CD4-positive, alpha-beta memory T cell (primary cell): ENCODE data around the gene CDRT15. TPM values are rescaled to one million over a fixed set of nuclear protein-coding genes. Genes with fewer than 3 reads are reported as not detected.
"Not testable (repeated sequence)": the region's sequence is repeated elsewhere in the genome, so short reads cannot be mapped to it uniquely, and the experiment has no call there.

Experiments
- CTCF ChIA-PET: fragments of 350-600 bp; sonication (Branson Sonifier 250); formaldehyde crosslinking; loops from one replicate; lab custom pipeline; 2021; ENCODE audit warnings: inconsistent platforms; ENCODE audit not compliant: partially characterized antibody; lab: Charles Lee
- POLR2A ChIA-PET: fragments of 350-600 bp; sonication (Branson Sonifier 250); formaldehyde crosslinking; loops from one replicate; lab custom pipeline; 2021; ENCODE audit not compliant: partially characterized antibody; lab: Charles Lee
- DNase-seq, 5 donors: peaks; one replicate each; pipeline versions ENCODE4 v3.0.0 to v3.0.0-alpha.2; 2020 to 2022; ENCODE audit warnings: mixed read lengths in 1 of 5
- H3K27ac ChIP-seq: one replicate; pipeline ENCODE4 v1.7.0; 2013; ENCODE audit warnings: low read depth, low read length
- H3K27me3 ChIP-seq: 2 replicates; pipeline ENCODE4 v1.7.0; 2013; ENCODE audit warnings: mild to moderate bottlenecking, low read length, moderate library complexity; ENCODE audit not compliant: insufficient read depth
- H3K36me3 ChIP-seq: 2 replicates; pipeline ENCODE4 v1.7.0; 2013; ENCODE audit warnings: mild to moderate bottlenecking, low read length, moderate library complexity; ENCODE audit not compliant: insufficient read depth
- H3K4me1 ChIP-seq: 2 replicates; pipeline ENCODE4 v1.7.0; 2013; ENCODE audit warnings: mild to moderate bottlenecking, low read length, moderate library complexity; ENCODE audit not compliant: insufficient read depth
- H3K4me3 ChIP-seq, 2 donors: one replicate each; pipeline ENCODE4 v1.7.0; 2013; ENCODE audit warnings: low read length in 2 of 2, mild to moderate bottlenecking in 1 of 2
- H3K9me3 ChIP-seq, 2 donors: one replicate each; pipeline ENCODE4 v1.7.0; 2013; ENCODE audit warnings: low read length in 2 of 2, control low read depth in 1 of 2; ENCODE audit not compliant: control insufficient read depth in 1 of 2
- H3K27ac Mint-ChIP-seq, 7 donors: one replicate each; pipeline ENCODE4 v1.8.0; 2020 to 2021; ENCODE audit warnings: mixed read lengths in 7 of 7, mild to moderate bottlenecking in 6 of 7, inconsistent platforms in 3 of 7, moderate library complexity in 3 of 7
- H3K27me3 Mint-ChIP-seq, 2 donors: one replicate each; pipeline ENCODE4 v1.8.0; 2020 to 2021; ENCODE audit warnings: mixed read lengths in 2 of 2
- H3K36me3 Mint-ChIP-seq, 2 donors: one replicate each; pipeline ENCODE4 v1.8.0; 2020 to 2021; ENCODE audit warnings: mixed read lengths in 2 of 2, inconsistent platforms in 1 of 2, mild to moderate bottlenecking in 1 of 2
- H3K4me1 Mint-ChIP-seq, 4 donors: one replicate each; pipeline ENCODE4 v1.8.0; 2020 to 2021; ENCODE audit warnings: mixed read lengths in 4 of 4, mild to moderate bottlenecking in 1 of 4
- H3K4me3 Mint-ChIP-seq, 8 donors: one replicate each; pipeline ENCODE4 v1.8.0; 2020 to 2021; ENCODE audit warnings: mixed read lengths in 8 of 8, mild to moderate bottlenecking in 7 of 8, moderate library complexity in 6 of 8, inconsistent platforms in 3 of 8
- H3K9me3 Mint-ChIP-seq, 8 donors: one replicate each; pipeline ENCODE4 v1.8.0; 2020 to 2021; ENCODE audit warnings: mixed read lengths in 8 of 8, mild to moderate bottlenecking in 5 of 8, inconsistent platforms in 3 of 8, moderate library complexity in 1 of 8
- intact Hi-C: fragments of 100-400 bp; cut with micrococcal nuclease; formaldehyde crosslinking; loops from one replicate; pipeline ENCODE4 v1.15.1; 2023
- polyA plus RNA-seq, 2 donors: library from polyadenylated mRNA; unstranded; fragments of 300-500 nt; fragmentation: Illumina TruSeq; gene quantifications; one replicate each; pipeline ENCODE4 v1.2.3, GENCODE V29; 2021
- total RNA-seq, 2 experiments: library from RNA; stranded (reverse); gene quantifications; one replicate each; pipeline ENCODE4 v1.2.3, GENCODE V29; 2021

CDRT15 gene
- total and polyA plus RNA-seq, 4 experiments from 2014 or later = not detected

GRCh38 chr17:14196377-14196997, 40.2 kb downstream of the CDRT15 start:
- Mint-ChIP-seq H3K27ac (peak overlapping the region; percentile 87 to 96 (median 92)), H3K4me3 (peak overlapping the region; percentile 67 to 91 (median 78)), H3K9me3 (peaks cover 0 to 2% (median 0%) of the 10 kb centered on the region in 8 donors), H3K27me3 (no peaks in the 10 kb centered on the region), H3K36me3 (no peaks in the 10 kb centered on the region), H3K4me1 (peaks cover 74 to 95% (median 83%) of the 10 kb centered on the region in 4 donors)
- Histone ChIP-seq H3K36me3 (no peaks in the 10 kb centered on the region), H3K4me3 (peak overlapping the region in 1 of 2 donors; percentile 32), H3K4me1 (peaks cover 90% of the 10 kb centered on the region), H3K27ac (peak overlapping the region; percentile 35), H3K9me3 (no peaks in the 10 kb centered on the region), H3K27me3 (no peaks in the 10 kb centered on the region)
- CTCF ChIA-PET = interaction anchor here (0.7 to 7.9 kb wide), 6 partner anchors 10 to 233 kb away, joined by 3 to 59 read pairs (median 5); partner anchors contain the start of gene HS3ST3B1
- POLR2A ChIA-PET = interaction anchor here (1.0 to 8.0 kb wide), 6 partner anchors 10 to 232 kb away, joined by 3 to 144 read pairs (median 4); partner anchors contain the start of genes COX10 and HS3ST3B1
- peak in 3 of 5 donors; percentile 37 to 43 (median 42) for DNase-seq
- intact Hi-C loops = no loop called here

DNA sequence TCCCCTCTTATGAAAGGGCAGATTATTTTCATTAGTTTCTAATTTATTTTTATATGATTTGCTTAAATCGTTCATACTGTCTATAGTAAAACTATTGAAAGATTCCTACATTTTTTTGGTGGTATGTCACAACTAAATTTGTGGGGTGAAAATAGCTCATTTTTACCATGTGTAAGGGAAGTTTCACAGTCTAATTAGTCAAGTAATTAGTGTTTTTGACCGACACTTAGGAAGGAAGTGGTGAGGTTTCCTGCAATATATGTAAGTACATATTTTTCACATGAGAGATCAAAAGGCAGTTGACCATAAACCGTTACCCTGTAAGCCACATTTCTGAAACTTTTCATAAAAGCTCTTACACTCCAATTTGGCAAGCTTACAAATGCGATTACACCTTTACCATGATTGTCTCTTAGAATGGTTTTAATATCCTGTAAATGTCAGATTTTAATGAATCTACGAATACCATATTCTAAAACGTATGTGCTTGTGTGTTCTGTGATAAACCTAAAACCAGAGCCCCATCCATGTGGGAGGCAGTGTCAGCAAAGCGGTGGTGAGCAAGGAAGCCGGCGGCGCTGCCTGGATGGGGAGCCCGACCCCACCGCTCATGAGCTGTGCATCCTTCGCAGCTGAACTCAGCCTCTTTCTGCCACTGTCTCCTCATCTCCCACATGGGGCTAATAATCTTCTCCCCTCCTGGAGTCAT, 43.9 kb downstream of the CDRT15 start:
- H3K36me3 ChIP-seq, H3K27me3 ChIP-seq, H3K9me3 ChIP-seq, CTCF ChIA-PET, POLR2A ChIA-PET, H3K9me3 Mint-ChIP-seq, H3K27me3 Mint-ChIP-seq, H3K36me3 Mint-ChIP-seq, intact Hi-C loops: not testable (repeated sequence)
- Mint-ChIP-seq H3K27ac (peak overlapping the region; percentile 85 to 94 (median 91)), H3K4me3 (peak overlapping the region in 7 of 8 donors; percentile 70 to 85 (median 78)), H3K4me1 (peaks cover 56 to 82% (median 70%) of the 10 kb centered on the region in 4 donors)
- Histone ChIP-seq H3K27ac (peak overlapping the region; percentile 15), H3K4me1 (peaks cover 74% of the 10 kb centered on the region), H3K4me3 (peak overlapping the region in 1 of 2 donors; percentile 28)
- peak in 1 of 5 donors; percentile 40 for DNase-seq

- H3K36me3 Mint-ChIP-seq, POLR2A ChIA-PET, intact Hi-C loops, DNase-seq, H3K27ac ChIP-seq, H3K9me3 Mint-ChIP-seq, H3K36me3 ChIP-seq, CTCF ChIA-PET, H3K4me3 ChIP-seq, H3K9me3 ChIP-seq, H3K27me3 Mint-ChIP-seq, H3K27me3 ChIP-seq: not testable (repeated sequence)
- H3K4me1 ChIP-seq = peaks cover 66% of the 10 kb centered on the region
- Mint-ChIP-seq H3K27ac (peak overlapping the region; percentile 60 to 91 (median 87)), H3K4me1 (peaks cover 48 to 77% (median 62%) of the 10 kb centered on the region in 4 donors), H3K4me3 (peak overlapping the region in 7 of 8 donors; percentile 31 to 81 (median 61))
These were observed 44.6 kb downstream of the CDRT15 start for GRCh38 chr17:14192039-14192438.

- H3K36me3 ChIP-seq, H3K27me3 ChIP-seq, H3K9me3 ChIP-seq, H3K36me3 Mint-ChIP-seq, POLR2A ChIA-PET, intact Hi-C loops, DNase-seq, H3K27ac ChIP-seq, H3K4me3 ChIP-seq, H3K27me3 Mint-ChIP-seq, CTCF ChIA-PET, H3K9me3 Mint-ChIP-seq: not testable (repeated sequence)
- H3K4me1 ChIP-seq = peaks cover 61% of the 10 kb centered on the region
- Mint-ChIP-seq H3K27ac (peak overlapping the region in 5 of 7 donors; percentile 42 to 85 (median 68)), H3K4me3 (peak overlapping the region in 2 of 8 donors; percentile 66), H3K4me1 (peaks cover 45 to 77% (median 59%) of the 10 kb centered on the region in 4 donors)
These were observed 45.2 kb downstream of the CDRT15 start for GRCh38 chr17:14191469-14191868.

DNA sequence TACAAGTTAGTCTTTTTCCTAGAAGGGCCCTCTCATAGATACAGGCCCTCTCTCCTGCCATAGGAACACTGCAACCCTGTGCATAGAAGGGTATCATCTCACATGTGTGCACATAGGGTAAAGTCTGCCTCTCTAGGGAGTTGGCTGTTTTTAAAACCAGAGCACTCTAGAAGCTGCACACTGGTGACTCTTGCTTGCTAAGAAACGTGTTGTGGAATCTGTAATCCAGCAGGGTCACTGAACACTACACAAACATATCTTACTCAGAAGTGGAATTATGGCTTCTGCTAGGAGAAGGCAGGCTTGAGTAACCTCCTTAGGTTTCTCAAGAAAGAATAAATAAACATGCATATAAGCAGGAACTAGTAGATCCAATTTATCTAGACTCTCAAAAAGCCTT, 45.9 kb downstream of the CDRT15 start:
- H3K27me3 ChIP-seq, POLR2A ChIA-PET, H3K27ac ChIP-seq, H3K36me3 ChIP-seq, H3K9me3 ChIP-seq, CTCF ChIA-PET, intact Hi-C loops, H3K36me3 Mint-ChIP-seq, H3K27me3 Mint-ChIP-seq, DNase-seq, H3K9me3 Mint-ChIP-seq, H3K4me3 ChIP-seq: not testable (repeated sequence)
- Mint-ChIP-seq H3K4me3 (peak overlapping the region in 1 of 8 donors; percentile 45), H3K27ac (peak overlapping the region in 3 of 7 donors; percentile 85 to 92 (median 86)), H3K4me1 (peaks cover 39 to 75% (median 58%) of the 10 kb centered on the region in 4 donors)
- peaks cover 54% of the 10 kb centered on the region for H3K4me1 ChIP-seq

DNA sequence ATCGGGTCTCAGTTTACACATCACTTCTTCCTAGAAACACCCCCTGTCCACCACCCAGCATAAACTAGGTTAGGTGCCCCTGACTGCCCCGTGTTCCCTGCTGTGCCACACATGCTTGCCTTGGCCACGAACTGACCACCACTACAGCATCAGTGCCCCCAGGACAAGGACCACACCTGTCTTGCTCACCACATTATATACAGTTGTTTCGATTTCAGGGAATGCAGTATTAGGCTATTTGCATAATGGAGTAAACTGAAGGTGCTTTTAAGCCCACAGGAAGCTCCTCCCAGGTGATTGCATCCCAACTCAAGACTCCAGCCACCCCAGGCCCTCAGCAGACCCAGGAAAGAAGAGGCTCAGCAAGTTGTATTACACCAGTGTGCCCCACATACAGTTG, 50.2 kb downstream of the CDRT15 start:
- H3K36me3 Mint-ChIP-seq, POLR2A ChIA-PET, H3K9me3 ChIP-seq, H3K9me3 Mint-ChIP-seq, H3K36me3 ChIP-seq, CTCF ChIA-PET, H3K27ac ChIP-seq, H3K27me3 ChIP-seq, intact Hi-C loops, H3K4me3 Mint-ChIP-seq, H3K4me3 ChIP-seq, DNase-seq, H3K27me3 Mint-ChIP-seq: not testable (repeated sequence)
- H3K4me1 ChIP-seq = peaks cover 20% of the 10 kb centered on the region
- Mint-ChIP-seq H3K27ac (peak overlapping the region in 4 of 7 donors; percentile 35 to 78 (median 68)), H3K4me1 (peaks cover 17 to 44% (median 33%) of the 10 kb centered on the region in 4 donors)
